ENCODE data around the gene DENND2A.

DNA sequence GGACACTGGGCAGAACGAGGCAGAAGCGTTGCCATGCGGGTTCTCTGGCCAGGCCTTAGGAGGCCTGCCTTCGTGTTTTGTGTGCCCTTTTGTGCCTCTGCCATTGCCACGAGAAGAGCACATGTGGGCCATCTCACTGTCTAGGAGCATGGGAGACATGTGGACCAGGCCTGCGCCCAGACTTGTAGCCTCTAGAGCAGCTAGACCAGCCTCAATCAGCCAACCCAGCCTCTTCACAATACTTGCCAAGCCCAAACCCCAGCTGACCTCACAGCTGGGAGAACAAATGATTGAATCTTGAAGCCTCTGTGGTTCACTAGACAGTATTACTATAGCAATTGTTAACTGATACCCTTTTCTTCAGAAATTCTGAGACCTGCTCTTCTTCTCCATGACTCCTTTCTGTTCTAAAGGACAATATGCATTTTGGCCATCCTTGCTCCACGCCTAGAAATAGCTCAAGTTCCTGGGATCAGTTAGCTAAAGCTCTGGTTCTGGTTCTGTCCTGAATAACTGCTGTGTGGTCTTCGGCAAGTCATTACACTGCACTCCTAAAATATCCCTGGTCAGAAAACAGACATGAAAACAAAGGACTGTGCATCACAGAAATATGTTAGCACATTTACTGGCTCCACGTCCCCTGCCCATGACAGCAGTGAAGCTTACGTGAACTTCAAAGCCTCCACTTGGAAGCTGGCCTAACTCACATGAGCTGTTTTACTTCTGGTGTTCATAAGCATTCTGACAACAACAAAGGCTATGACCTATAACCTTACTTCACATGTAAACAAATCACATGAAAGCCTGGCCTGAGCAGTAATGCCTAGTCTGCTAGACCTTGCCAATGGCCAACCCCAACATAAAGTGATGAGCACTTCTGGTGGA lies 89.0 kb downstream of the DENND2A start:
- TF ChIP-seq, protein P1, sequence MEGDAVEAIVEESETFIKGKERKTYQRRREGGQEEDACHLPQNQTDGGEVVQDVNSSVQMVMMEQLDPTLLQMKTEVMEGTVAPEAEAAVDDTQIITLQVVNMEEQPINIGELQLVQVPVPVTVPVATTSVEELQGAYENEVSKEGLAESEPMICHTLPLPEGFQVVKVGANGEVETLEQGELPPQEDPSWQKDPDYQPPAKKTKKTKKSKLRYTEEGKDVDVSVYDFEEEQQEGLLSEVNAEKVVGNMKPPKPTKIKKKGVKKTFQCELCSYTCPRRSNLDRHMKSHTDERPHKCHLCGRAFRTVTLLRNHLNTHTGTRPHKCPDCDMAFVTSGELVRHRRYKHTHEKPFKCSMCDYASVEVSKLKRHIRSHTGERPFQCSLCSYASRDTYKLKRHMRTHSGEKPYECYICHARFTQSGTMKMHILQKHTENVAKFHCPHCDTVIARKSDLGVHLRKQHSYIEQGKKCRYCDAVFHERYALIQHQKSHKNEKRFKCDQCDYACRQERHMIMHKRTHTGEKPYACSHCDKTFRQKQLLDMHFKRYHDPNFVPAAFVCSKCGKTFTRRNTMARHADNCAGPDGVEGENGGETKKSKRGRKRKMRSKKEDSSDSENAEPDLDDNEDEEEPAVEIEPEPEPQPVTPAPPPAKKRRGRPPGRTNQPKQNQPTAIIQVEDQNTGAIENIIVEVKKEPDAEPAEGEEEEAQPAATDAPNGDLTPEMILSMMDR (IDR thresholded peaks at IDR 0.05; ENCODE audit: low read depth, low read length, poor library complexity, severe bottlenecking), result no peak
- no peak for TF ChIP-seq EZH2phosphoT487 (IDR thresholded peaks at IDR 0.05; ENCODE audit: borderline replicate concordance, low read length)

Measured in DOHH2 (cell line).